Measurements from ENCODE around the gene SLC38A8. TPM values are rescaled to one million over a fixed set of nuclear protein-coding genes. Genes with fewer than 3 reads are reported as not detected.
A peak's percentile ranks its signal among the peaks of the same experiment; 100 is the strongest.

Gene SLC38A8
- total and polyA plus RNA-seq, 2 experiments from 2014 or later, result not detected

DNA sequence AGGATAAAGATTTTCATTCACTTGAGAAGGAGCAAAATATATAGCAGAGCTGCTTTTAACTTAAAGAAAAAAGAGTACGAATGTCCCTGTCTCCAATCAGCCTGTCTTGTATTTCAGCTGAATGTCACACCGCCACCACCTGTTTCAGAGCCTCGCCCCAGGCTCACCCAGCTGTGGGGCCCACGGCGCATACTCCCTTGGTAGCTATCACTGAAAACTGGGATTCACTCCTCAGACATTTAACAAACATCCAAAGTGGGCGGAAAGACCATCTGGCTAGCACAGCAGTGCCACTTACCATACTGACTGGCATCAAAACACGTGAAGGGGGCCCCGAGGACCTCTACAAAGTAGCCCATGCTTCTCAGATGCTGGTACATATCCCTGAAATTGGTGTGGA, 25.4 kb upstream of the SLC38A8 start:
- H3K27me3 ChIP-seq, result no peaks in the 10 kb centered on the region
- DNase-seq (ENCODE audit: low spot score), result no peak
- no peak overlapping the region for H3K4me3 ChIP-seq
- H3K36me3 ChIP-seq (replicated peaks; ENCODE audit: insufficient read depth, low read depth), result no peaks in the 10 kb centered on the region
- TF ChIP-seq EZH2phosphoT487 (IDR thresholded peaks at IDR 0.05; ENCODE audit: low read depth, severe bottlenecking, unreplicated experiment) (no peak), CTCF (IDR thresholded peaks at IDR 0.05; ENCODE audit: poor library complexity) (no peak), EZH2 (IDR thresholded peaks at IDR 0.05; ENCODE audit: borderline replicate concordance) (no peak)
- no peak overlapping the region for H3K27ac ChIP-seq
- 97% methylated on average over 8 of the region's 8 CpGs for WGBS (ENCODE audit: low lambda C conversion rate, missing lambda C conversion rate)
- H3K4me2 ChIP-seq, result no peak overlapping the region
- no peak overlapping the region for H2AFZ ChIP-seq
- no peaks in the 10 kb centered on the region for H3K9me2 ChIP-seq (replicated peaks; ENCODE audit: insufficient read depth)
- H3K9me3 ChIP-seq (ENCODE audit: low read depth), result no peaks in the 10 kb centered on the region
- H3K4me1 ChIP-seq (ENCODE audit: insufficient read depth), result no peaks in the 10 kb centered on the region
- no peaks in the 10 kb centered on the region for H4K20me1 ChIP-seq (ENCODE audit: insufficient read depth, poor library complexity, severe bottlenecking)
- H3K79me2 ChIP-seq, result no peaks in the 10 kb centered on the region

- no peaks in the 10 kb centered on the region for H3K9me2 ChIP-seq (replicated peaks; ENCODE audit: insufficient read depth)
- no peaks in the 10 kb centered on the region for H3K27me3 ChIP-seq
- no peak overlapping the region for H3K4me2 ChIP-seq
- H2AFZ ChIP-seq, result no peak overlapping the region
- TF ChIP-seq CTCF (IDR thresholded peaks at IDR 0.05; ENCODE audit: poor library complexity), result no peak
- TF ChIP-seq EZH2 (IDR thresholded peaks at IDR 0.05; ENCODE audit: borderline replicate concordance), result no peak
- TF ChIP-seq EZH2phosphoT487 (IDR thresholded peaks at IDR 0.05; ENCODE audit: low read depth, severe bottlenecking, unreplicated experiment), result no peak
- H3K27ac ChIP-seq, result no peak overlapping the region
- 94% methylated on average over 9 of the region's 9 CpGs for WGBS (ENCODE audit: low lambda C conversion rate, missing lambda C conversion rate)
- no peaks in the 10 kb centered on the region for H3K4me1 ChIP-seq (ENCODE audit: insufficient read depth)
- DNase-seq (ENCODE audit: low spot score), result no peak
- no peaks in the 10 kb centered on the region for H3K9me3 ChIP-seq (ENCODE audit: low read depth)
- H3K36me3 ChIP-seq (replicated peaks; ENCODE audit: insufficient read depth, low read depth), result no peaks in the 10 kb centered on the region
- no peaks in the 10 kb centered on the region for H3K79me2 ChIP-seq
- no peak overlapping the region for H3K4me3 ChIP-seq
- no peaks in the 10 kb centered on the region for H4K20me1 ChIP-seq (ENCODE audit: insufficient read depth, poor library complexity, severe bottlenecking)
These were observed 25.0 kb upstream of the SLC38A8 start for GRCh38 chr16:84067640-84068039.

DNA sequence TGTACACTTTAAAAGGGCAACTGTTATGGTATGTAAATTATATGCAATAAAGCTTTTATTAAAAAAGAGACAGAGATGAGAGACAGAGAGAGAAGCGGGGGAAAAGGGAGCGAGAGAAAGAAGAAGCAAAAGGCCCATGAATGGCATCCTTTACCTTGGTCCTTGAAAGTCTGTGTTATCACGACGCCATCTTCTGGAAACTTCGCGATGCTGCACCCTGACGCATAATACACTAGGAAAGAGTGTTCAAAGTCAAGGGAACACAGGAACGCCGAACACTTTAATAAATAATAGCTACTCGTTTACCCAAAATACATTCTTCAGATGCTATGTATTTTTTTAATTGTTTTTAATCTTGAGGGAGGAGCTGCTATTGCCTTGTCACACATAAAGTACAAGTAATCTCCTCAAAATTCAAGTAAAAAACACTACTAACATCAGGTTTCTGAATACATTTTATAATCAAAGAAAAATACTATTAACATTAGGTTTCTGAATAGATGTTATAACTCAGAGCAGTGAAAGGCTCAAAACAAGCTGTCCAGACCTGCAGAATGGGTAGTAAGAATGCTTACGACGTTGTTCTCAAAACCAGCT, 23.0 kb upstream of the SLC38A8 start:
- H3K27ac ChIP-seq, result no peak overlapping the region
- H3K9me3 ChIP-seq (ENCODE audit: low read depth), result no peaks in the 10 kb centered on the region
- H3K4me3 ChIP-seq, result no peak overlapping the region
- 44% methylated on average over 12 of the region's 12 CpGs for WGBS (ENCODE audit: low lambda C conversion rate, missing lambda C conversion rate)
- H3K4me1 ChIP-seq (ENCODE audit: insufficient read depth), result no peaks in the 10 kb centered on the region
- no peaks in the 10 kb centered on the region for H3K36me3 ChIP-seq (replicated peaks; ENCODE audit: insufficient read depth, low read depth)
- no peak overlapping the region for H3K4me2 ChIP-seq
- no peaks in the 10 kb centered on the region for H3K27me3 ChIP-seq
- peak; percentile 74 for DNase-seq (ENCODE audit: low spot score)
- H2AFZ ChIP-seq, result no peak overlapping the region
- no peaks in the 10 kb centered on the region for H3K9me2 ChIP-seq (replicated peaks; ENCODE audit: insufficient read depth)
- TF ChIP-seq EZH2 (IDR thresholded peaks at IDR 0.05; ENCODE audit: borderline replicate concordance), result no peak
- TF ChIP-seq EZH2phosphoT487 (IDR thresholded peaks at IDR 0.05; ENCODE audit: low read depth, severe bottlenecking, unreplicated experiment), result no peak
- peak; percentile 75 for TF ChIP-seq CTCF (IDR thresholded peaks at IDR 0.05; ENCODE audit: poor library complexity)
- no peaks in the 10 kb centered on the region for H4K20me1 ChIP-seq (ENCODE audit: insufficient read depth, poor library complexity, severe bottlenecking)
- no peaks in the 10 kb centered on the region for H3K79me2 ChIP-seq

Measured in hepatocyte (in vitro differentiated cells).